GM19239 (cell line): Measurements from ENCODE around the gene FGFR4.
A peak's percentile ranks its signal among the peaks of the same experiment; 100 is the strongest.

Source experiments
- DNase-seq: peaks from one replicate; pipeline ENCODE4 v3.0.0; 2011; ENCODE audit warnings: low spot score; ENCODE audit not compliant: insufficient read length
- FAIRE-seq: peaks from 2 replicates; lab custom pipeline; 2011; peaks lifted over from hg19 to GRCh38; lab: Jason Lieb, UNC

FGFR4 gene

DNA sequence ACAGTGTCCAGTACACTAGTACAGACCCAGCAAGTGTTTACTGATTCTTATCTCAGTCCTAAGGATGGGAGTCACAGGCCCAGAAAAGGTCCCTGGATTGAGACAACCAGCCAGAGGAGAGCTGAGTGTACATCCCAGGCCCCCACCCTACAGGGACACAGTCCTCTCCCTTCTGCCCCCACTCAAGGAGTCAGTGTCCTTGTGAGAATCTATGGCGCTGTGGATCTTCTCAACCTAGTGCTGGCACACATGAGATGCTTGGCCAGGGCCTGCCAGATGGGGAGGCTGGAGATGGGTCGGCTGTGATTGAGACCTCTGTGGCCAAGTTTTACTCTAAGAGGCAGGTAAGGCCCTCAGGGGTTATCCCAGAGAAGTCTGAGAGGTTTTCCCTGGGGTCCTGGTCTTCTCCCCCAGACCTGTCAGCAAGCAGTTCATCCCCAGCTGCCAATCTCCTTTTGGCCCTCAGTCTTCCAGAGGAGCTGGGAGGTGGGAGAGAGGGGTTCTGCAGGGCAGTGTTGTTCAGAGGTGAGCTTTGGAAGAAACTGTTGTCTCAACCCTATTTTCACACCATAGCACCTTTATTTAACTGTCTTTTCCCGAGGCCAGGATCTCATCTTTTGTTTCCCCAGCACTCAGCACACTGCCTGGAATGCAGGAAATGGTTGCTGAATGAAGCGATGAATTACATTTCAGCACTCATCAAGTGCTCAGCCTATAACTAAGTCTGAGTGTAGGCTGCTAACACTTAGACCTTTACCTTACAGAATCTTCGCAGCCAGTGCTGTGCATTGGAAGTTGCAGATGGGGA is 43.7 kb downstream of the FGFR4 start:
- no peak for FAIRE-seq
- DNase-seq = no peak

DNA sequence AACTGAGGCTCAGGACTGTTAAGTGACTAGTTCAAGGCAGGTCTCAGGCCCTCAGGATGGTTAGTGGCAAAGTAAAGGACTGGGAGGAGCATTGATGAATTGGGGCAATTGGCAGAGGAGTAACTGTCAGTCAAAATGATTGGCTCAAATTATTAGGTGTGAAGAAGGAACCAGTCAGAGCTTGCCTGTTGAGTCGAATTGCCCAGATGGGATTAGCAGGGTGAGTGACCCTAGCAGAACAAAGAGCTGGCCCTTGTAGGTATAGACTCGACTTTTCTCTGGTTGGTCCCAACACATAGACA is 44.3 kb downstream of the FGFR4 start:
- FAIRE-seq (no peak), DNase-seq (no peak)

DNA sequence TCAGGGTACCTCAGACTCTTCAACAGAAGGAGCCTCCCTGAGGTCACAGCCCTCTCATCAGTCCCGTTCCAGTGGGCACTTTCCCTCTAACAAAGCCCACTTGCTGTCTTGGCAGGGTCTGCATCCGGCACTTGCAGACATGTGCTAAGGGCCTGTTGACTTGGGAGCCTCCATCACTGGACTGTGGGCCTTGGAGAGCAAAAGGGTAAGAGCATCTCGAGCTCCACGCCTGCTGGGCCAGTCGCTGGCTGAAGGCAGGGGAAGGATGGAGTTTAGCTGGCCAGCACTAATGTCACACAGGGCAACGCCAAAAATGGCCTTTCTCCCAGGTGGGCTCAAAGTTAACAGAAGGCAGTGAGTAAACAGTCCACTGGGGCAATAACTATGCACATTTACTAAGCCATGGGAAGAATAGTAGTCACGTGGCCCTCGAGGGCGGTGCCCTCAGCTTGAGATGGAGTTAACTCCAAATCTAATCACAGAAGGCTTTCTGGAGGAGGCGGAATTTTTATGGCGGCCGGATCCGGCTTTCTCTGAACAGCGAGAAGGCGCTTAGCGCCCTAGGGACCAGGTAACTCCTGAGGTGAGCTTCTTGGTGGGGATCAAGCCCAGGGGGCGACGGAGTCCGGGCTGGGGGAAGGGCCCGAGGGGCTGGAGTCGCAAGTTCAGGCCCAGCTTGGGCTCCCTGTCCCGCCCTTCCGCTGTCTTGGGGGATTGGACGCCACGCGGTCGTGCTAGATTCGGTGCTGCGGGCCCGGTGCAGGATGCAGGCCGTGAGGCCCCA is 44.8 kb downstream of the FGFR4 start:
- no peak for DNase-seq

DNA sequence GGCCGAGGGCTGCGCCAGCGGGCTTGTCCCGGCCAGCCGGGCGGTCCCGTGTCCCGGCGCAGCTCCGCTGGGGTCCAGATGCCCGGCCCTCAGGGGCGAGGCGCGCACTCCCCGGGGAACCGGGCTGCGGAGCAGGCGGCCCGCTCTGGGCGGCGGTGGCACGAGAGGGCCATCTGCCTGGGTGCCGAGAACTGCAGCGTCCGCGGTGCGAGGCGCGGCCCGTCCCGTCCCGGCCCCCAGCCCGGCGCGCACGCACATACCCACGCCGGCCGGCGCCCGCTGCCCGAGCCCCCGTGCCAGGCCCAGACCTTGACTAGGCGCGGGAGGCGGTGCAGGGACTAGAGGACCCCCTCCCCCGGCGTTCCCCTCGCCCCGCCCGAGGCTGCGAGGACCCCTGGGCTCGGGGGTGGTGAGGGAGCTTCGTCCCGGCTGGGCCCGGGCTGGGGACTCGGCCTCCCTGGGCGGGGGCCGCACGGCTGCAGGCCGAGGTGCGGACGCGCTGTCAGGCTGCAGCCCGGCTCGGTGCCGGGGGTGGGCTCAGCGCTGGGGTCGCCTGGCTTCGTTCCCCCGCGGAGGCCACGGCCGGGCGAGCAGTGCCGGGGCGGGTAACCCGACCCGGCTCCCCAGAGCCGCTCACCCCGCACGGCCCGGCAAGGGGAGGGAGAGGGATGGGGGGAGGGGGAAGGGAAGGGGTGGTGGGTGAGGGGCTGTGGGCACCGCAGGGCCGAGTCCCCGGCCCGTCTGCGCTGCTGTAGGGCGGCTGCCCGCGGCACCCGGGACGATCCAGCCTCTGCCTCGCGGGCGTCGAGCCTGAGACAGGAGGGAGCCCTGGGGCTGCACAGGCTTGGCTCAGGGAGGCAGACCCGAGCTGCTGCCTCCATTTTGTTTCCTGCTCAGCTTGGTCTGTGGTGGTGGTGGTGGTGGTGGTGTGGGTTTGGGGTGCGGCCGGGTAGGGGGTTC is 45.7 kb downstream of the FGFR4 start:
- peak; percentile 58 for DNase-seq
- no peak for FAIRE-seq

More for the DNA sequence above, 44.8 kb downstream of the FGFR4 start:
- FAIRE-seq = no peak

DNA sequence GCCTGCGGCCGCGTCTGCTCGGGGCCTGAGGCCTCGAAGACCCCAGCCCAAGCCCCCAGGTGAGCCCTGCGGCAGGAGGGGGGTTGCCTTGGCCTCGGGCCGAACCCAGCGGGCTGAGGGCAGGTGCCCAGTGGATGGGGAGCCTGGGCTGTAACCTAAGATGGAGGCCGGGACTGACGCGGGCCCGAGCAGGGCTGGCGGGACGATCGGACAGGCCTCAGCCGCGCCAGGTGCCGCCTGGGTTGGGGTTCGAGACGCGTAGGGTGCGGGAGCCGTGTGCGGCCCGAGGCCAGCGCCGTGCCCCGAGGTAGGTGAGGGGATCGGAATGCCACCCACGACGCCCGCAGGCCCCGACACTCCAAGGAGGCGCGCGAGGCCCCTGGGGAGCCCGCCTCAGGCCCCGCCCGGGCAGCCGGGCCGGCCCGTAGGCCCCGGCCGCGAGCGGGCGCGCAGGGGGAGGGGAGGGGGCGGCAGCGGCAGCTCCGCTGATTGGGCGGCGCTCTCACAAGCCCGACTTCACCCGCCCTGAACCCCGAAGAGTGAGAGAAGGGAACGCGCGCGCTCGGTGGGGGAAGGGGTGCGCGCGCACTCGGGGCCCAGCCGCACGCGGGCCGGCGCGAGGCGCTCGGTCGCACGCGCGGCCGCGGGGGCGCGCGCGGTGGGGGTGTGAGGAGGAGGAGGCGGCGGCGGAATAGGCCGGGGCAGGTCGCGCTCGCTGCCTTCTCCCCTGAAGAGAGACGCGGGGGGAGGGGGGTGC is 46.6 kb downstream of the FGFR4 start, which contains the start of gene NSD1:
NSD1 (plus strand) TSS at position 678 of the 757 bp plus-strand sequence. CDS start 1,331 bp downstream, outside the sequence.
- DNase-seq = peak; percentile 92
- FAIRE-seq = peak; percentile 73

DNA sequence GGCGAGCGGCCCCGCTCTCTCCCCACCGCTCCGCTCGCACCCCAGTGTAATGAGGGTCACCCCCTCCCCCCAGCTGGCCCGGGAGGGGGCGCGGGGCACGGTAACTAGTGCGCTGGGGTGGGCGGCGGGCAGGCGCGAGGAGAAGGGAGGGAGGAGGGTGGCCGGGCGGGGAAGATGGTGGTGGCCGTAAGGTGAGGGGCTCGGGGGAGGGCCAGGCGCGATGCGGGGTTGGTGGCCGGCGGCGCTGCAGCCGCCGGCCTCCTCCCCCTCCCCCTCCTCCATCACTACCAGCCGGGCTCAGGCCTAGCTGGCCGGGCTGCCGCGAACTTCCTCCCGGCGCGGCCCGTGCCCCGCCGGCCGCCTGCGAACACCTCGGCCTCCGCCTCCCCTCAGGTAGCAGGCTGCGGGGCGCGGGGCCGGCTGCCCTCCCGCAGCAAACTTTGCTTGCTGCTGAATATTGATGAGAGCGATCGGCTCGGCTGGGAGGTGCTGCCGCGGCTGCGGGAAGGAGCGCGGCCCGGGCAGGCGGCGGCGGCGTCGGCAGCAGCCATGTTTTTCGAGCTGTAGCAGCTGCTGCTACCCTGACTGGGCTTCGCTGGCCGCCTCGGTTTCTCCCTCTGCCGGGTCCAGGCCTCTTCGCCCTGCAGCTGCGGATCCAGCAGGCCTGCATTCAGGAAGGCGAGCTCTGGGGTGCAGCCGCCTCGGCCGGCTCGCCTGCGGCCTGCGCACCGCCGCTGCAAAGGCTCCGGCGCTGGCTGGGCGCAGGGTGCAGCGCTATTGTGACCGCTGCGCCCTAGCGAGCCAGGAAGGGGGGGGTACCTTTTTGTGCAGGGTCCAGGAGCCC is 47.4 kb downstream of the FGFR4 start:
- peak; percentile 41 for DNase-seq
- FAIRE-seq = peak; percentile 21

DNA sequence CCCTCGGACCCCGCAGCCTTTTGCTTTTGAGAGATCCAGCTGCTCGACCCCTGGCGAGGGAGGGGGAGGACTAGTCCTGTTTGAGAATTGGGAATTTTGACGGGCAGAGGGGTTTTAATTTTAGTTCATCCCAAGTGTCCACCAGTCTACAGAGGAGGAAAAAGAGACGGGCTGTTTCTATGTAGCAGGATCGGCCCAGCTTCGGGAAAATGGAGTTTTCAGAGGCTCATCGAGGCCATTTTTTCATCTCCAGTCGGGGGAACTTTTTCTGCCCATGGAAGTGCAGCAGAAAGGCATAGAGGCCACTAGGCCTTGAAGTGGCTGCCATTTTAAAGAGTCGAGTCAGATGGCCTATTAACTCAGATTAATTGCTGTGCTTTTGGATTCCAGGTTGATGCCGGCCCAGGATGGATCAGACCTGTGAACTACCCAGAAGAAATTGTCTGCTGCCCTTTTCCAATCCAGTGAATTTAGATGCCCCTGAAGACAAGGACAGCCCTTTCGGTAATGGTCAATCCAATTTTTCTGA is 48.0 kb downstream of the FGFR4 start:
- FAIRE-seq (no peak), DNase-seq (no peak)

DNA sequence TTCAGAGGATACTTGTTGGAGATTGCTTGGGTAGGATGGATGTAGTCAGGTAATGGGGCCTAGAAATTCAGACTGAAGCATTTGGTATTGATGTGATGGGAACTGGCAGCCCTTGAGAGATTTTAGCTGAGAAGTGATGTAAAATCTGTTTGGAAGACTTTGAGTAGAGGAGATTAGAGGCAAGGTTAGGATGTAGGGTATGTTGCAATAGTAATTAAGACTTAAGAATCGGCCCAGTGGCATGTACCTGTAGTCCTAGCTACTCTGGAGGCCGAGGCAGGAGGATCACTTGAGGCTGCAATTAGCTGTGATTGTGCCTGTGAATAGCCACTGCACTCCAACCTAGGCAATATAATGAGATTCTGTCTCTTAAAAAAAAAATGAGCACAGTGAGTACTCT is 53.6 kb downstream of the FGFR4 start:
- DNase-seq = no peak
- FAIRE-seq = no peak

DNA sequence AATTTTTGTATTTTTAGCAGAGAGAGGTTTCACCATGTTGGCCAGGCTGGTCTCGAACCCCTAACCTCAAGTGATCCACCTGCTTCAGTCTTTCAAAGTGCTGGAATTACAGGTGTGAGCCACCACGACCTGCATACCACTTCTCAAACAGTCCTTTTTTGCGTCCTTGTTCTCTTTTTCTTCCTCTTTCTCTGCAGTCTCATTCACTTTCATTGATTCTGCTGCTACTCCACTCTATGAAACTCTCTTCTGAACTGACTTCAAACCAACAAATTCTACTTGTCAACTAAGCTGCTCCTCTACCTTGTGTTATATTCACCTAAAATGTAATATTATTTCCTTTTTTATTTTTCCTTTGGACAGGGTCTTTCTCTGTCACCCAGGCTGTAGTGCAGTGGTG is 54.8 kb downstream of the FGFR4 start:
- DNase-seq (no peak), FAIRE-seq (no peak)

DNA sequence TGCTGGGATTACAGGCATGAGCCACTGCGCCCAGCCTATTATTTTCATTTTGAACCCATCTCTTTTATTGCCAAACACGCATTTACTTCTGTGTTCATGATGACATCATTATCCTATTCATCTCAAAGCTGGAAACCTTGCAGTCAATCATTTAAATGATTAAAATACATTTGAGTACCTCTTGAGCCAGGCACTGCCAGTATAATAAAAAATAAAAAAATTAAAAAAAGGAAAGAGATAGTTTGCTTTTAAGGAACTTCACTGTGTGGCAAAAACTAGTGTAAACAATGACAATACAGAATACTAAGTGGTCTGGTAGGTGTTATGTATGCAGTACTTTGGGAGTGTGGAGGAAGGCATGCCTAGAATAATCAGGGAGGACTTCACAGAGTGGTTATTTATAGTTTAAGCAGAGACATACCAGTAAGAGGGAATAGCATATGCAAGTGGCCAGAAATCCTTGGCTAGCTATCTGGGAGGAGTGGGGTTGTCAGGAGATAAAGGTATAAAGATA is 55.4 kb downstream of the FGFR4 start:
- DNase-seq (no peak), FAIRE-seq (no peak)

DNA sequence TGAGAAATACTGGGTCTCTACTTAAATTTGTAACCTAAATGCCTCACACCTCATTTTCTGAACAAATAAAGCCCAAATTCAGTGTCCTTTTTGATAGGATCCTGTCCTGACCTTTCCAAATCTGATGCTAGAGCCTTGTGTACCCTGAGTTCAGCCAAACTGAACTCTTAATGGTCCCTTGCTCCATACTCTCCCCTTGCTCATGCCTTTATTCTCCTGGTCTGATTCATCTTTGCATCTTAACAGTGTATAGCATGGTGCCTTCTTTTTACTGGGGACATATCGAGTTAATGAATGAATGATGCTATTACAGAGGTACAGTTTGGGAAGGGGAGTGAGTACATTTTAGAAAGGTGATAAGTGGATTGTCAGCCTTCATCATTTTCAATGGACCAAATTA is 56.1 kb downstream of the FGFR4 start:
- DNase-seq (no peak), FAIRE-seq (no peak)

DNA sequence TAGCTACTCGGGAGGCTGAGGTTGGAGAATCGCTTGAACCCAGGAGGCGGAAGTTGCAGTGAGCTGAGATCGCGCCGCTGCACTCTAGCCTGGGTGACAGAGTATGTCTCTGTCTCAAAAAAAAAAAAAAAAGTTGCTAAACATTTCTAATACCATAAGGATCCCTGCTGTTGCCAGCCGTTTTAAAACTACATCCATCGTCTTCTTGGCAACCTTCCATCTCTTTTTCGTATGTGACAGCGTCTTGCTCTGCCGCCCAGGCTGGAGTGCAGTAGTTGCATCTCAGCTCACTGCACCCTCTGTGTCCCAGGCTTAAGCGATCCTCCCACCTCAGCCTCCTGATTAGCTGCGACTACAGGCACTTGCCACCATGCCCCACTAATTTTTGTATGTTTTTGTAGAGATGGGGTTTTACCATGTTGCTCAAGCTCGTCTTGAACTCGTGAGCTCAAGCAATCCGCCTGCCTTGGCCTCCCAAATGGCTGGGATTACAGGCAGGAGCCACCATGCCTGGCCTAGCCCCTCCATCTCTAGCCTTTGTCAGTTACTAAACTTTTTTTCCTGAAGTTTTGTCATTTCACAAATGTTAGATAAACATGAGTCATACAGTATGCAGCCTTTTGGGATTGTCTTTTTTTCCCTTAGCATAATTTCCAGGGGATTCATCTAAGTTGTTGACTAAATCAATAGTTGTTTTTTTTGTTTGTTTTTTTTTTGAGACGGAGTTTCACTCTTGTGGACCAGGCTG is 60.4 kb downstream of the FGFR4 start:
- no peak for FAIRE-seq
- DNase-seq = no peak
